DND-41 (cell line): ENCODE measurements around the gene BUB1.

Source experiments
- ATAC-seq: fragments of 200-7000 bp; cut with Tn5 transposase; 3 replicates; pipeline ENCODE4 v1.9.1; 2021; ENCODE audit warnings: low read depth; ENCODE audit not compliant: insufficient read depth
- DNase-seq: peaks from one replicate; pipeline ENCODE4 v3.0.0-alpha.2; 2020
- H2AFZ ChIP-seq: 2 replicates; pipeline ENCODE4 v1.6.0; 2012; ENCODE audit warnings: low read depth, low read length
- H3K27ac ChIP-seq: 2 replicates; pipeline ENCODE4 v1.5.1; 2012; ENCODE audit warnings: low read length, inconsistent platforms
- H3K27me3 ChIP-seq: fragments of 200-600 bp; sonication (generic); 2 replicates; pipeline ENCODE4 v1.6.0; 2012; ENCODE audit warnings: low read length, mild to moderate bottlenecking, inconsistent platforms; ENCODE audit not compliant: insufficient read depth, poor library complexity
- H3K36me3 ChIP-seq: 2 replicates; pipeline ENCODE4 v1.5.1; 2012; ENCODE audit warnings: low read length, inconsistent platforms; ENCODE audit not compliant: insufficient read depth
- H3K4me1 ChIP-seq: 2 replicates; pipeline ENCODE4 v1.5.1; 2012; ENCODE audit warnings: mild to moderate bottlenecking, low read length; ENCODE audit not compliant: insufficient read depth
- H3K4me2 ChIP-seq: 2 replicates; pipeline ENCODE4 v1.6.0; 2012; ENCODE audit warnings: mild to moderate bottlenecking, moderate library complexity, low read length, inconsistent platforms; ENCODE audit not compliant: insufficient read depth
- H3K4me3 ChIP-seq, 2 experiments: fragments of 200-600 bp in 1 of 2; shearing (Covaris generic) in 1 of 2; 2 replicates each; pipeline ENCODE4 v1.5.1; 2012 to 2016; ENCODE audit warnings: inconsistent platforms in 2 of 2, low read length in 2 of 2, mild to moderate bottlenecking in 2 of 2, low read depth in 1 of 2, moderate library complexity in 1 of 2
- H3K79me2 ChIP-seq: 2 replicates; pipeline ENCODE4 v1.6.0; 2012; ENCODE audit warnings: low read length, inconsistent platforms; ENCODE audit not compliant: insufficient read depth
- H3K9ac ChIP-seq: 2 replicates; pipeline ENCODE4 v1.6.0; 2012; ENCODE audit warnings: low read depth, mild to moderate bottlenecking, inconsistent platforms, low read length, moderate library complexity
- H3K9me3 ChIP-seq: 2 replicates; pipeline ENCODE4 v1.5.1; 2012; ENCODE audit warnings: low read length, moderate library complexity, mild to moderate bottlenecking, inconsistent platforms; ENCODE audit not compliant: insufficient read depth, severe bottlenecking
- H4K20me1 ChIP-seq: 2 replicates; pipeline ENCODE4 v1.6.0; 2012; ENCODE audit warnings: low read length; ENCODE audit not compliant: insufficient read depth
- CTCF ChIP-seq: IDR thresholded peaks from 2 replicates; pipeline ENCODE4 v1.5.1; 2012; ENCODE audit warnings: borderline replicate concordance, low read length, moderate library complexity, mild to moderate bottlenecking; ENCODE audit not compliant: poor library complexity, severe bottlenecking; ENCODE audit errors: extremely low read depth
- EZH2 ChIP-seq: IDR thresholded peaks from 3 replicates; pipeline ENCODE4 v1.6.1; 2012; ENCODE audit warnings: borderline replicate concordance, low read depth, mild to moderate bottlenecking, moderate library complexity, low read length, inconsistent platforms; ENCODE audit not compliant: severe bottlenecking

The BUB1 gene

DNA sequence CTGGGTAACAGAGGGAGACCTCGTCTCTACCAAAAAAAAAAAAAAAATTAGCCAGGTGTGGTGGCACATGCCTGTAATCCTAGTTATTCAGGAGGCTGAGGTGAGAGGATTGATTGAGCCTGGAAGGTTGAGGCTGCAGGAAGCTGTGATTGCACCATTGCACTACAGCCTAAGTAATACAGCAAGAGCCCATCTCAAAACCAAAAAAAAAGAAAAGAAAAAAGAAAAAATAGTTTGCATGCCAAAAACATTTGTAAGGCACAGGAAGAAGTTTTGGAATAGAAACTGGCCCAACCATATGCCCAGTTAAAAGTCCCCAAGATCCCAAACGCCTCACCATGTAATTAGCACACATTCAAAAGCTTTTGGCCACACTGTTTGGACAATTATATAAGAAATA is 41.1 kb upstream of the BUB1 start:
- H3K9ac ChIP-seq = no peak overlapping the region
- no peak overlapping the region for H3K4me3 ChIP-seq
- H3K4me2 ChIP-seq = no peak overlapping the region
- H3K36me3 ChIP-seq = no peaks in the 10 kb centered on the region
- H2AFZ ChIP-seq = no peak overlapping the region
- no peak for ATAC-seq
- no peaks in the 10 kb centered on the region for H3K27me3 ChIP-seq
- H3K9me3 ChIP-seq = no peaks in the 10 kb centered on the region
- no peak for TF ChIP-seq CTCF
- TF ChIP-seq EZH2 = no peak
- no peak overlapping the region for H3K27ac ChIP-seq
- H4K20me1 ChIP-seq = no peaks in the 10 kb centered on the region
- H3K79me2 ChIP-seq = no peaks in the 10 kb centered on the region
- DNase-seq = no peak
- peaks cover 9% of the 10 kb centered on the region; the same call in 1 of the 2 replicates for H3K4me1 ChIP-seq

GRCh38 chr2:110718382-110718781 is 40.5 kb upstream of the BUB1 start:
- Histone ChIP-seq H3K36me3 (no peaks in the 10 kb centered on the region), H3K27me3 (no peaks in the 10 kb centered on the region), H3K4me1 (peaks cover 4% of the 10 kb centered on the region; the same call in 1 of the 2 replicates), H3K4me2 (no peak overlapping the region), H3K9ac (no peak overlapping the region), H4K20me1 (no peaks in the 10 kb centered on the region), H3K4me3 (no peak overlapping the region), H3K79me2 (no peaks in the 10 kb centered on the region), H2AFZ (no peak overlapping the region), H3K9me3 (no peaks in the 10 kb centered on the region), H3K27ac (no peak overlapping the region)
- no peak for ATAC-seq
- TF ChIP-seq CTCF = no peak
- no peak for TF ChIP-seq EZH2
- DNase-seq = no peak

- TF ChIP-seq CTCF = no peak
- TF ChIP-seq EZH2 = no peak
- Histone ChIP-seq H3K27ac (no peak overlapping the region), H3K4me2 (no peak overlapping the region), H3K4me3 (no peak overlapping the region), H3K9ac (no peak overlapping the region), H3K79me2 (no peaks in the 10 kb centered on the region), H2AFZ (no peak overlapping the region), H3K4me1 (no peaks in the 10 kb centered on the region), H3K27me3 (no peaks in the 10 kb centered on the region), H3K9me3 (no peaks in the 10 kb centered on the region), H3K36me3 (no peaks in the 10 kb centered on the region), H4K20me1 (no peaks in the 10 kb centered on the region)
- no peak for DNase-seq
- no peak for ATAC-seq
Measured at GRCh38 chr2:110717734-110718133, 39.9 kb upstream of the BUB1 start.

DNA sequence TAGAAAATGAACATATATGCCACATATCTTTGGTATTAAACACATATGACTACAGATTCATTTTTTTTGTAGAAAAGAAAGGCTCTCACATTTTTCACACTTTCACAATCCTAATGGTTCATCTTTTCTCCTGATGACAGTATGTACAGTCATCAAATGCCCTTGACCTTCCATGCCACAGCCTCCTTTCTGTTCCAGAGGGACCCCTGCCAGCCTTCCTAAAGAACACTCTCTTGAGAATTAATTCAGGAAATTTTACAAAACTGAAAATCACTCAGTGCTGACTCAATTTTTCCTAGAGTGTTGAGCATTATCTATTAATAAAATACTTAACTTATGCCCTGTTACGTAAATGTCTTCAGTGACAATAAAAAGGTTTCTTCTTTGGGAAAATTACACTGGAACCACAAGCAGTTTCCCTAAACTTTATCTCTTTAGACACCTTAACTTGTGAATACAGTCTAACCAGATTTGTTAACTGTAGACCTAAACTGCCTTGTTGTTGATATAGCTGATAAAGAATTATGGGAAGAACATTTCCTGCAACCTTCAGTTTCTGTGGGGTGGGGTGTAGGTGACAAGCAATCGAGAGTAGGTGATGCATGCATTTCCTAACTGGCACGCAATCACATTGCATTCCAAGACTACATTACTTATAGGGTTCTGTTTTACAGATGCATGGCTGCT is 39.2 kb upstream of the BUB1 start:
- H2AFZ ChIP-seq = no peak overlapping the region
- TF ChIP-seq CTCF = no peak
- TF ChIP-seq EZH2 = no peak
- no peak overlapping the region for H3K27ac ChIP-seq
- H3K9me3 ChIP-seq = no peaks in the 10 kb centered on the region
- no peak overlapping the region for H3K4me2 ChIP-seq
- no peaks in the 10 kb centered on the region for H3K27me3 ChIP-seq
- H4K20me1 ChIP-seq = no peaks in the 10 kb centered on the region
- DNase-seq (no peak), ATAC-seq (no peak)
- H3K4me3 ChIP-seq = no peak overlapping the region
- no peak overlapping the region for H3K9ac ChIP-seq
- H3K79me2 ChIP-seq = no peaks in the 10 kb centered on the region
- no peaks in the 10 kb centered on the region for H3K4me1 ChIP-seq
- no peaks in the 10 kb centered on the region for H3K36me3 ChIP-seq
